Naive thymus-derived CD4-positive, alpha-beta T cell (primary cell): ENCODE data around the gene CTDSP2. TPM values are rescaled to one million over a fixed set of nuclear protein-coding genes. Genes with fewer than 3 reads are reported as not detected.

Experiments used
- ATAC-seq: fragments of 150-1000 bp; cut with Tn5 transposase; 2 replicates; pipeline ENCODE4 v1.10.0; 2021; ENCODE audit warnings: mild to moderate bottlenecking, moderate library complexity
- CTCF ChIA-PET: fragments of 350-600 bp; sonication (Branson Sonifier 250); formaldehyde crosslinking; loops from one replicate; lab custom pipeline; 2021; ENCODE audit warnings: antibody characterized with exemption; lab: Charles Lee
- POLR2A ChIA-PET: fragments of 350-600 bp; sonication (Branson Sonifier 250); formaldehyde crosslinking; loops from one replicate; lab custom pipeline; 2021; ENCODE audit warnings: antibody characterized with exemption, inconsistent platforms; lab: Charles Lee
- DNase-seq, 9 donors: peaks; one replicate each; pipeline versions ENCODE4 v3.0.0 to v3.0.0-alpha.2; 2020 to 2022; ENCODE audit warnings: mixed read lengths in 1 of 9
- H3K27ac ChIP-seq: one replicate; pipeline ENCODE4 v1.7.0; 2013; ENCODE audit warnings: mild to moderate bottlenecking, low read depth, low read length, moderate library complexity
- H3K27me3 ChIP-seq, 2 donors: one replicate each; pipeline ENCODE4 v1.7.0; 2013; ENCODE audit warnings: low read length in 2 of 2, mild to moderate bottlenecking in 2 of 2, moderate library complexity in 2 of 2; ENCODE audit not compliant: control insufficient read depth in 2 of 2, insufficient read depth in 2 of 2
- H3K36me3 ChIP-seq, 3 experiments: 1 replicate in 2 of 3; 2 replicates in 1 of 3; pipeline ENCODE4 v1.7.0; 2013; ENCODE audit warnings: low read length in 3 of 3, mild to moderate bottlenecking in 3 of 3, moderate library complexity in 1 of 3; ENCODE audit not compliant: insufficient read depth in 3 of 3, control insufficient read depth in 2 of 3
- H3K4me1 ChIP-seq, 2 donors: one replicate each; pipeline ENCODE4 v1.7.0; 2013; ENCODE audit warnings: low read length in 2 of 2, mild to moderate bottlenecking in 2 of 2, moderate library complexity in 1 of 2; ENCODE audit not compliant: control insufficient read depth in 2 of 2, insufficient read depth in 2 of 2
- H3K4me3 ChIP-seq: 2 replicates; pipeline ENCODE4 v1.7.0; 2013; ENCODE audit warnings: mild to moderate bottlenecking, low read length
- H3K9me3 ChIP-seq, 3 experiments: 1 replicate in 2 of 3; 2 replicates in 1 of 3; pipeline ENCODE4 v1.7.0; 2013; ENCODE audit warnings: low read length in 3 of 3; ENCODE audit not compliant: control insufficient read depth in 2 of 3
- H3K27ac Mint-ChIP-seq, 9 donors: one replicate each; pipeline ENCODE4 v1.8.0; 2020 to 2022; ENCODE audit warnings: mixed read lengths in 9 of 9, mild to moderate bottlenecking in 8 of 9, moderate library complexity in 5 of 9, inconsistent platforms in 2 of 9
- H3K27me3 Mint-ChIP-seq, 5 donors: one replicate each; pipeline ENCODE4 v1.8.0; 2021 to 2022; ENCODE audit warnings: mixed read lengths in 5 of 5, mild to moderate bottlenecking in 1 of 5
- H3K36me3 Mint-ChIP-seq, 5 donors: one replicate each; pipeline ENCODE4 v1.8.0; 2020 to 2022; ENCODE audit warnings: mixed read lengths in 5 of 5, mild to moderate bottlenecking in 3 of 5, inconsistent platforms in 1 of 5
- H3K4me1 Mint-ChIP-seq, 7 donors: one replicate each; pipeline ENCODE4 v1.8.0; 2020 to 2022; ENCODE audit warnings: mixed read lengths in 7 of 7, mild to moderate bottlenecking in 3 of 7, inconsistent platforms in 1 of 7
- H3K4me3 Mint-ChIP-seq, 10 donors: one replicate each; pipeline ENCODE4 v1.8.0; 2020 to 2022; ENCODE audit warnings: mild to moderate bottlenecking in 10 of 10, mixed read lengths in 10 of 10, moderate library complexity in 6 of 10, inconsistent platforms in 2 of 10
- H3K9me3 Mint-ChIP-seq, 11 donors: one replicate each; pipeline ENCODE4 v1.8.0; 2020 to 2022; ENCODE audit warnings: mixed read lengths in 11 of 11, mild to moderate bottlenecking in 4 of 11, inconsistent platforms in 1 of 11, moderate library complexity in 1 of 11
- intact Hi-C, 2 donors: fragments of 100-400 bp; cut with micrococcal nuclease; formaldehyde crosslinking; loops; one replicate each; pipeline ENCODE4 v1.15.1; 2023
- polyA plus RNA-seq, 2 donors: library from polyadenylated mRNA; unstranded; fragments of 300-500 nt; fragmentation: Illumina TruSeq; gene quantifications; one replicate each; pipeline ENCODE4 v1.2.3, GENCODE V29; 2021
- total RNA-seq, 6 experiments: library from RNA in 5 of 6; stranded (reverse) in 5 of 6; gene quantifications; 1 replicate in 5 of 6; 2 replicates in 1 of 6; pipeline ENCODE4 v1.2.3 and lab custom pipeline; 2021 to 2026

CTDSP2 gene
- total and polyA plus RNA-seq, 7 experiments from 2014 or later = 86.9 to 295 (median 130) TPM

DNA sequence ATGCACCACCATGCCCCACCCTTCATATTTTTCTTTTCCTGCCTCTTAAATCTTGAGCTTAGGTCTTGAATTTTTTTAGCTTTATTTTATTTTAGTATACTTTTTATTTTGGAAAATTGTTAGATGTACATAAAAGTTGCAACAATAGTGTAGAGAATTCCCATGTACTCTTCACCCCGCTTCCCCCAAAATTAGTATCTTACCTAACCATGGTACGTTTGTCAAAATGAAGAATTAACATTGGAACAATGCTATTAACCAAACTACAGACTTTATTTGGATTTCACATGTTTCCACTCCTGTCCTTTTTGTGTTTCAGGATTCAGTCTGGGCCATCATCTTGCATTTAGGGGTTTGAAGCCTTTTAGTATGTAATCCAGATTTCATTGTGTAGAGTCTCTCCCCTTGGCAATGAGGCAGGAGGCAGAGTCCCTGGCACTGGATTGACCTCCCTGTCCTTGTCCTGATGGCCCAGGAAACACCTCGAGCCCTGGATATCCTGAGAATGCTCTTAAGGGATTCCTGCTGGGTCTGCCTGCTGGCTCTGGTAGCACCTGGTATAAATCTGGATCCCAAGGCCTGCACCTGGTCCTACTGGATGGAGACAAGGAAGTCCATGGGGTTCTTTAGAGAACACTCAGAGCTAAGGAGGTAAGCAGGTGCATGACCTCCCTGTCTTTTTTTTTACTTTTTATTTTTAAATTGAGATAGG, 19.9 kb upstream of the CTDSP2 start:
- Mint-ChIP-seq H3K27ac (no peak overlapping the region), H3K4me1 (peaks cover 2 to 10% (median 9%) of the 10 kb centered on the region in 7 donors), H3K9me3 (no peaks in the 10 kb centered on the region), H3K27me3 (peaks cover 8 to 23% (median 19%) of the 10 kb centered on the region in 5 donors), H3K36me3 (no peaks in the 10 kb centered on the region), H3K4me3 (peak overlapping the region in 3 of 10 donors; percentile 16 to 92 (median 19))
- Histone ChIP-seq H3K36me3 (no peaks in the 10 kb centered on the region), H3K27ac (no peak overlapping the region), H3K4me1 (no peaks in the 10 kb centered on the region), H3K27me3 (no peaks in the 10 kb centered on the region), H3K4me3 (no peak overlapping the region), H3K9me3 (no peaks in the 10 kb centered on the region)
- ChIA-PET CTCF (interaction anchor here (0.7 to 0.9 kb wide), 3 partner anchors 30 to 682 kb away, joined by 3 read pairs; no protein-coding TSS in a partner anchor), POLR2A (interaction anchor here (0.6 to 2.1 kb wide), 5 partner anchors 15 to 22 kb away, joined by 3 to 9 read pairs (median 4); no protein-coding TSS in a partner anchor)
- DNase-seq (no peak), ATAC-seq (no peak)
- intact Hi-C loops = no loop called here

DNA sequence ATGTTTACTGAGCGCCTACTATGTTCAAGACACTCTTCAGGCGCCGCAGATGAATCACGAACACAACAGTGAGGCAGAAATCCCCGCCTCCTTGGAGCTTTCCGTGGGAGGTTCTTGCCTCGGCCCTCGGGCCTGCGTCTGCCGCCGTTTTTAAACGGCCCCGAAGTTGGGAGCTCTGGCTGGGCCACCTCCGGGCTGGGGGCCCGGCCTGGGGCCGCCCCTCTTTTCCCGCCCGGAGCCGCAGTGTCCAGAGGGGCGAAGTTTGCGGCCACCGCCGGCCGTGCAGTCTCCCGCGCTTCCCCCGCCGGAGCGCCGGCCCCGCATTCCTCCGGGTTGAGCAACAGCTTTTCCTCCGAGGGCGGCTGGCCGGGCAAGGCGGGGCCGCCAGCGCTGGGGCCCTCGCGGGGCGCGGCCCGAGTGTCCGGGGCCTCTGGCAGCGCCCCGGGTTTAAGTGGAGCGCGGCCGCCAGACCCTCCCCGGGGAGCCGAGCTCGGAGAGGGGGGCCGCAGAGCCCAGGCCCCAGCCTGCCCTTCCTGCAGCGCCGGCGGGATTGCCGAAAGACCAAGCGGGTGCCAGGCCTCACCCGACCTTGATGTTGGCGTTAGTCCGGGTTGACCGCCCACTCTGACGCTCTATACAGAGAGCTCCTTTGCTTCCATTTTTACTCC, 18.7 kb upstream of the CTDSP2 start:
- H3K27me3 Mint-ChIP-seq = peaks cover 11 to 26% (median 20%) of the 10 kb centered on the region in 5 donors
- ATAC-seq (peak; percentile 83), DNase-seq (peak in 4 of 9 donors; percentile 21 to 68 (median 42))
- ChIA-PET POLR2A (interaction anchor here (0.6 to 2.1 kb wide), 10 partner anchors 12 to 245 kb away, joined by 3 to 9 read pairs (median 4); no protein-coding TSS in a partner anchor), CTCF (interaction anchor here (0.7 to 2.0 kb wide), 5 partner anchors 23 to 106 kb away, joined by 3 to 9 read pairs (median 3); no protein-coding TSS in a partner anchor)
- intact Hi-C loops = loop anchor here (1.0 to 2.0 kb wide), 4 partner anchors 18 to 34 kb away; partner anchors contain the start of gene CTDSP2 (in 1 of the 2)
- Histone ChIP-seq H3K27me3 (no peaks in the 10 kb centered on the region), H3K4me3 (peak overlapping the region; percentile 50), H3K27ac (no peak overlapping the region), H3K36me3 (no peaks in the 10 kb centered on the region), H3K9me3 (no peaks in the 10 kb centered on the region), H3K4me1 (no peaks in the 10 kb centered on the region)
- peak overlapping the region in 5 of 9 donors; percentile 31 to 82 (median 47) for H3K27ac Mint-ChIP-seq
- H3K36me3 Mint-ChIP-seq = no peaks in the 10 kb centered on the region
- H3K4me1 Mint-ChIP-seq = peaks cover 4 to 10% (median 9%) of the 10 kb centered on the region in 7 donors
- peak overlapping the region; percentile 77 to 94 (median 85) for H3K4me3 Mint-ChIP-seq
- H3K9me3 Mint-ChIP-seq = no peaks in the 10 kb centered on the region

DNA sequence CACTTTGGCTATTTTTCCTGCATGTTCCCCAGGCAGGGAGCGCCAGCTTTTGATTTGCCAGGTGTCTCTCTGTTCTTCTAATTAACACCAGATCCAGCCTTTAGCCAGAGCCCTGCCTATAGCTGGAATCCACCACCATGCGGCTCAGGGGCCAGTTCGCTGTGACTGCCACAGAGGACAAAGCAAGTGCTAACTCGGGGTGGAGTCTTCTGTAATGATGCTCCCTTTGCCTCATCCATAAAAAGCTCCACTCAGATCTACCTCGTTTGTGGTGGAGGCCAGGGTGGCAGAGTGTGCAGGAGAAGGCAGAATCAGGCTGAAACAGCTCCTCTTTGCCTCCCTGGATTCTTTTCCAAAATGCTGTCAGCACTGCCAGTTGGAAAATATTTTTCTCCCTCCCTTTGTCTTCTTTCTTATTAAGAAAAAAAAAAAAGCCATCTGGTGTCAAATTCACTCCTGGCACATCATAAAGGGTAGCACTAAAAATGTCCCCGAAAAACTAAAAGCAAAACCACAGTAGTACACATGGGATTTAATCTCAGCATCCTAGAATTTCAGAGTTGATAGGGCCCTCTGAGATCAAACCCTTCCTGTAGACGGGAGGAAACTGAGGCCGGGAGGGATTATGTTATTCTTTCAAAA, 18.0 kb upstream of the CTDSP2 start:
- Histone ChIP-seq H3K9me3 (no peaks in the 10 kb centered on the region), H3K4me1 (no peaks in the 10 kb centered on the region), H3K27ac (no peak overlapping the region), H3K4me3 (peak overlapping the region; percentile 50), H3K36me3 (no peaks in the 10 kb centered on the region), H3K27me3 (no peaks in the 10 kb centered on the region)
- Mint-ChIP-seq H3K9me3 (peaks cover 0 to 1% (median 0%) of the 10 kb centered on the region in 11 donors), H3K27me3 (peaks cover 11 to 29% (median 25%) of the 10 kb centered on the region in 5 donors), H3K27ac (peak overlapping the region in 1 of 9 donors; percentile 48), H3K4me3 (peak overlapping the region; percentile 53 to 85 (median 78)), H3K36me3 (no peaks in the 10 kb centered on the region), H3K4me1 (peaks cover 4 to 10% (median 9%) of the 10 kb centered on the region in 7 donors)
- ChIA-PET CTCF (interaction anchor here (0.7 to 2.0 kb wide), 5 partner anchors 22 to 105 kb away, joined by 3 to 9 read pairs (median 3); no protein-coding TSS in a partner anchor), POLR2A (interaction anchor here (0.8 to 2.1 kb wide), 9 partner anchors 13 to 64 kb away, joined by 3 to 9 read pairs (median 4); no protein-coding TSS in a partner anchor)
- no peak for ATAC-seq
- intact Hi-C loops = loop anchor here (1.0 to 2.0 kb wide), 4 partner anchors 17 to 34 kb away; partner anchors contain the start of gene CTDSP2 (in 1 of the 2)
- DNase-seq = no peak

DNA sequence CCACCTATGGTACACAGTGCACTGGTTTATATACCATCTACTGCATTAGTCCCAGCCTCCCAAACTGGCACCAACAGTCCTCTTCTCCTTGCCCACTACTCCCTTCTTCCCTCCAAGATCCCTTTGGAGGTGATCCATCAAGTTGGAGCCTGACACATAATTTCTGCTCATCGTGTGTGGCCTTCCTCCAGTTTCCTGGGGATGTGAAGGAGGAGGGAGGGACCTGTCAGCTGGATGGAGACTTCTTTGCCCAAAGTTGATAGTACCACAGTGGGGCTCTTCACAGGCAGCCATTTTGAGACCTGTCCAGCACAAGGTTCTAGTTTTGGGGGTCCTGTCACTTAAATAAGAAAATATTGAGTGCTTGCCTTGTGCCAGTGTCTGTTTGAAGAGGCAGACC, 17.1 kb upstream of the CTDSP2 start:
- Mint-ChIP-seq H3K27ac (no peak overlapping the region), H3K36me3 (no peaks in the 10 kb centered on the region), H3K9me3 (peaks cover 0 to 1% (median 0%) of the 10 kb centered on the region in 11 donors), H3K27me3 (peaks cover 7 to 35% (median 23%) of the 10 kb centered on the region in 5 donors), H3K4me1 (peaks cover 4 to 10% (median 9%) of the 10 kb centered on the region in 7 donors), H3K4me3 (peak overlapping the region in 1 of 10 donors; percentile 4)
- Histone ChIP-seq H3K27me3 (no peaks in the 10 kb centered on the region), H3K4me3 (no peak overlapping the region), H3K27ac (no peak overlapping the region), H3K9me3 (no peaks in the 10 kb centered on the region), H3K4me1 (no peaks in the 10 kb centered on the region), H3K36me3 (no peaks in the 10 kb centered on the region)
- no peak for ATAC-seq
- intact Hi-C loops = loop anchor here (2.0 kb wide), 3 partner anchors 17 to 35 kb away; partner anchors contain the start of gene CTDSP2 (in 1 of the 2)
- ChIA-PET CTCF (no interaction called here), POLR2A (interaction anchor here (1.4 to 1.7 kb wide), 2 partner anchors 16 to 30 kb away, joined by 3 to 6 read pairs; no protein-coding TSS in a partner anchor)
- no peak for DNase-seq

DNA sequence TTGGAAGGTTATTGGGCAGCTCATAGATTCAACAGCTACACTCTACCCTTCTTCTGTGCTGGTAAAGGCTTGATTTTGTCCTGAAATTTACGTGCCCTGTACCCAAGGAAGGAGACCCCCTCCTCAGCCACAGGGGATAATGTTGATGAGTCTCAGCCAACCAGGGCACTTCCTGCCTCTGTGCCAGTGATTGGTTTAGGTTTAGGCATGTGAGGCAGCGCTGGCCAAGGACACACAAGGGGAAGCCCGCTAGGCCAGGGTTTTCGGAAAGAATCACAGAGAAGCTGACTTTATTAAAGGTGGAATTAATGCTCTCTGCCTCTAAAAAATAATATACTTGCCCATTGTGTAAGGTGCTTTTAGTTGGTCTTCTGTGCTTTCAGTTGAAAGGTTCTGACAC, 15.4 kb upstream of the CTDSP2 start:
- H3K36me3 ChIP-seq = no peaks in the 10 kb centered on the region
- DNase-seq (no peak), ATAC-seq (no peak)
- no peak overlapping the region for H3K27ac ChIP-seq
- Mint-ChIP-seq H3K27me3 (peaks cover 7 to 42% (median 19%) of the 10 kb centered on the region in 5 donors), H3K4me1 (peaks cover 4 to 10% (median 9%) of the 10 kb centered on the region in 7 donors), H3K27ac (no peak overlapping the region), H3K36me3 (peaks cover 0 to 2% (median 0%) of the 10 kb centered on the region in 5 donors), H3K9me3 (peaks cover 0 to 3% (median 0%) of the 10 kb centered on the region in 11 donors), H3K4me3 (no peak overlapping the region)
- ChIA-PET CTCF (interaction anchor here (0.7 to 2.0 kb wide), 2 partner anchors 33 to 76 kb away, joined by 4 to 9 read pairs; no protein-coding TSS in a partner anchor), POLR2A (interaction anchor here (1.5 kb wide), 1 partner anchor 19 kb away, joined by 3 read pairs; no protein-coding TSS in a partner anchor)
- no peak overlapping the region for H3K4me3 ChIP-seq
- no peaks in the 10 kb centered on the region for H3K4me1 ChIP-seq
- H3K9me3 ChIP-seq = no peaks in the 10 kb centered on the region
- intact Hi-C loops = no loop called here
- no peaks in the 10 kb centered on the region for H3K27me3 ChIP-seq
